ENCODE results near the gene YIPF3. TPM values are rescaled to one million over a fixed set of nuclear protein-coding genes. Genes with fewer than 3 reads are reported as not detected.

The YIPF3 gene
- total RNA-seq, 6 experiments from 2014 or later, result 58.9 to 70.0 (median 62.7) TPM

GRCh38 chr6:43478008-43478372 is 38.7 kb downstream of the YIPF3 start:
- DNase-seq (no peak), ATAC-seq (no peak)
- 13% methylated on average over 3 of the region's 3 CpGs for WGBS (ENCODE audit: insufficient coverage, low coverage, low lambda C conversion rate, missing lambda C conversion rate)
- no peaks in the 10 kb centered on the region for H3K27me3 ChIP-seq
- TF ChIP-seq CTCF (IDR thresholded peaks at IDR 0.05), result no peak
- TF ChIP-seq POLR2A (IDR thresholded peaks at IDR 0.05), result no peak
- H3K4me1 ChIP-seq, result peaks cover 0 to 30% (median 6%) of the 10 kb centered on the region in 4 donors
- no peaks in the 10 kb centered on the region for H3K9me3 ChIP-seq
- intact Hi-C loops (cut with DNase I), result no loop called here
- peak overlapping the region; percentile 51 to 70 (median 64) for H3K27ac ChIP-seq
- no peaks in the 10 kb centered on the region for H3K36me3 ChIP-seq
- peak overlapping the region; percentile 67 to 76 (median 73) for H3K4me3 ChIP-seq

GRCh38 chr6:43477235-43478007 is 39.3 kb downstream of the YIPF3 start, which contains the start of gene TJAP1:
Gene TJAP1 (plus strand): TSS chr6:43477570. CDS start chr6:43499002, 21,432 bp downstream.
- intact Hi-C loops (cut with DNase I), result no loop called here
- TF ChIP-seq CTCF (IDR thresholded peaks at IDR 0.05) (no peak), POLR2A (IDR thresholded peaks at IDR 0.05) (peak; percentile 72)
- peak within 1 kb of the TSS; percentile 51 to 70 (median 64) for H3K27ac ChIP-seq
- H3K9me3 ChIP-seq, result no peaks in the 10 kb centered on the region
- no peaks in the 10 kb centered on the region for H3K36me3 ChIP-seq
- WGBS (ENCODE audit: insufficient coverage, low coverage, low lambda C conversion rate, missing lambda C conversion rate), result 2% methylated on average over 34 of the region's 34 CpGs
- H3K4me1 ChIP-seq, result peaks cover 0 to 30% (median 6%) of the 10 kb centered on the region in 4 donors
- peak within 1 kb of the TSS; percentile 67 to 76 (median 73) for H3K4me3 ChIP-seq
- ATAC-seq (peak; percentile 100), DNase-seq (peak; percentile 94)
- no peaks in the 10 kb centered on the region for H3K27me3 ChIP-seq

GRCh38 chr6:43476746-43477145 is 40.0 kb downstream of the YIPF3 start:
- ATAC-seq, result no peak
- Histone ChIP-seq H3K4me1 (peaks cover 0 to 26% (median 5%) of the 10 kb centered on the region in 4 donors), H3K27me3 (no peaks in the 10 kb centered on the region), H3K9me3 (no peaks in the 10 kb centered on the region), H3K4me3 (peak overlapping the region in 2 of 3 donors; percentile 73 to 76), H3K36me3 (no peaks in the 10 kb centered on the region), H3K27ac (no peak overlapping the region)
- 44% methylated on average over 2 of the region's 2 CpGs for WGBS (ENCODE audit: insufficient coverage, low coverage, low lambda C conversion rate, missing lambda C conversion rate)
- no peak for TF ChIP-seq POLR2A (IDR thresholded peaks at IDR 0.05)
- no peak for TF ChIP-seq CTCF (IDR thresholded peaks at IDR 0.05)
- no peak for DNase-seq
- intact Hi-C loops (cut with DNase I), result no loop called here

- no peak overlapping the region for H3K27ac ChIP-seq
- no peak for DNase-seq
- WGBS (ENCODE audit: insufficient coverage, low coverage, low lambda C conversion rate, missing lambda C conversion rate), result no CpG with 5 or more reads among the region's 6 CpGs
Observed at GRCh38 chr6:43475516-43475915, 41.2 kb downstream of the YIPF3 start.

More at GRCh38 chr6:43475516-43475915, 41.2 kb downstream of the YIPF3 start:
- Histone ChIP-seq H3K27me3 (no peaks in the 10 kb centered on the region), H3K4me1 (peaks cover 0 to 13% (median 5%) of the 10 kb centered on the region in 4 donors), H3K36me3 (no peaks in the 10 kb centered on the region), H3K4me3 (no peak overlapping the region), H3K9me3 (no peaks in the 10 kb centered on the region)
- ATAC-seq, result no peak
- TF ChIP-seq CTCF (IDR thresholded peaks at IDR 0.05) (no peak), POLR2A (IDR thresholded peaks at IDR 0.05) (no peak)
- intact Hi-C loops (cut with DNase I), result no loop called here
